ENCODE results near the gene CD53. TPM values are rescaled to one million over a fixed set of nuclear protein-coding genes. Genes with fewer than 3 reads are reported as not detected.

The CD53 gene
- total RNA-seq, 1 experiment from 2014 or later = not detected

GRCh38 chr1:110914676-110915075 is 41.7 kb downstream of the CD53 start:
- Histone ChIP-seq H3K4me1 (no peaks in the 10 kb centered on the region), H3K27me3 (replicated peaks; ENCODE audit: control insufficient read depth, insufficient read depth, low read length) (no peaks in the 10 kb centered on the region), H3K9me3 (no peaks in the 10 kb centered on the region), H3K4me3 (ENCODE audit: low read depth, low read length) (no peak overlapping the region), H3K36me3 (ENCODE audit: control insufficient read depth, insufficient read depth, low read length) (no peaks in the 10 kb centered on the region)
- intact Hi-C loops (cut with micrococcal nuclease; ENCODE audit: unreplicated experiment) = no loop called here
- Mint-ChIP-seq H3K4me1 (ENCODE audit: low read depth, unreplicated experiment) (peaks cover 7% of the 10 kb centered on the region), H3K36me3 (ENCODE audit: insufficient read depth, unreplicated experiment) (no peaks in the 10 kb centered on the region), H3K9me3 (ENCODE audit: unreplicated experiment) (no peaks in the 10 kb centered on the region), H3K27ac (ENCODE audit: unreplicated experiment) (no peak overlapping the region), H3K4me3 (ENCODE audit: unreplicated experiment) (no peak overlapping the region), H3K27me3 (ENCODE audit: insufficient read depth, unreplicated experiment) (peaks cover 6% of the 10 kb centered on the region)
- no peak for DNase-seq
- BruUV-seq (replicated peaks) = no TSS peak
- ChIA-PET POLR2A (no interaction called here), CTCF (no interaction called here)
- TF ChIP-seq CTCF (IDR thresholded peaks at IDR 0.05; ENCODE audit: insufficient read depth in 1 of 2, low read depth in 1 of 2, low read length in 1 of 2, severe bottlenecking in 1 of 2, unreplicated experiment in 1 of 2) = no peak

- Histone ChIP-seq H3K36me3 (ENCODE audit: control insufficient read depth, insufficient read depth, low read length) (no peaks in the 10 kb centered on the region), H3K9me3 (no peaks in the 10 kb centered on the region), H3K27me3 (replicated peaks; ENCODE audit: control insufficient read depth, insufficient read depth, low read length) (no peaks in the 10 kb centered on the region), H3K4me3 (ENCODE audit: low read depth, low read length) (no peak overlapping the region), H3K4me1 (no peaks in the 10 kb centered on the region)
- TF ChIP-seq CTCF (IDR thresholded peaks at IDR 0.05; ENCODE audit: insufficient read depth in 1 of 2, low read depth in 1 of 2, low read length in 1 of 2, severe bottlenecking in 1 of 2, unreplicated experiment in 1 of 2) = no peak
- no TSS peak for BruUV-seq (replicated peaks)
- intact Hi-C loops (cut with micrococcal nuclease; ENCODE audit: unreplicated experiment) = no loop called here
- no peaks in the 10 kb centered on the region for H3K9me3 Mint-ChIP-seq (ENCODE audit: unreplicated experiment)
- ChIA-PET CTCF (no interaction called here), POLR2A (no interaction called here)
- no peak overlapping the region for H3K4me3 Mint-ChIP-seq (ENCODE audit: unreplicated experiment)
- peaks cover 7% of the 10 kb centered on the region for H3K4me1 Mint-ChIP-seq (ENCODE audit: low read depth, unreplicated experiment)
- no peak for DNase-seq
- H3K27me3 Mint-ChIP-seq (ENCODE audit: insufficient read depth, unreplicated experiment) = peaks cover 2% of the 10 kb centered on the region
- no peak overlapping the region for H3K27ac Mint-ChIP-seq (ENCODE audit: unreplicated experiment)
- H3K36me3 Mint-ChIP-seq (ENCODE audit: insufficient read depth, unreplicated experiment) = no peaks in the 10 kb centered on the region
Measured at GRCh38 chr1:110915804-110916203, 42.9 kb downstream of the CD53 start.

- Mint-ChIP-seq H3K36me3 (ENCODE audit: insufficient read depth, unreplicated experiment) (no peaks in the 10 kb centered on the region), H3K4me3 (ENCODE audit: unreplicated experiment) (no peak overlapping the region), H3K9me3 (ENCODE audit: unreplicated experiment) (no peaks in the 10 kb centered on the region), H3K27ac (ENCODE audit: unreplicated experiment) (no peak overlapping the region), H3K4me1 (ENCODE audit: low read depth, unreplicated experiment) (peaks cover 7% of the 10 kb centered on the region), H3K27me3 (ENCODE audit: insufficient read depth, unreplicated experiment) (no peaks in the 10 kb centered on the region)
- ChIA-PET POLR2A (no interaction called here), CTCF (no interaction called here)
- BruUV-seq (replicated peaks) = no TSS peak
- no peak overlapping the region for H3K4me3 ChIP-seq (ENCODE audit: low read depth, low read length)
- no peak for TF ChIP-seq CTCF (IDR thresholded peaks at IDR 0.05; ENCODE audit: insufficient read depth in 1 of 2, low read depth in 1 of 2, low read length in 1 of 2, severe bottlenecking in 1 of 2, unreplicated experiment in 1 of 2)
- H3K9me3 ChIP-seq = no peaks in the 10 kb centered on the region
- intact Hi-C loops (cut with micrococcal nuclease; ENCODE audit: unreplicated experiment) = no loop called here
- H3K4me1 ChIP-seq = no peaks in the 10 kb centered on the region
- H3K27me3 ChIP-seq (replicated peaks; ENCODE audit: control insufficient read depth, insufficient read depth, low read length) = no peaks in the 10 kb centered on the region
- H3K36me3 ChIP-seq (ENCODE audit: control insufficient read depth, insufficient read depth, low read length) = no peaks in the 10 kb centered on the region
- no peak for DNase-seq
Measured at GRCh38 chr1:110916274-110916668, 43.3 kb downstream of the CD53 start.
